ENCODE results near the gene PSMD8. TPM values are rescaled to one million over a fixed set of nuclear protein-coding genes. Genes with fewer than 3 reads are reported as not detected.

The PSMD8 gene
- total RNA-seq, 1 experiment from 2014 or later = 367 TPM

DNA sequence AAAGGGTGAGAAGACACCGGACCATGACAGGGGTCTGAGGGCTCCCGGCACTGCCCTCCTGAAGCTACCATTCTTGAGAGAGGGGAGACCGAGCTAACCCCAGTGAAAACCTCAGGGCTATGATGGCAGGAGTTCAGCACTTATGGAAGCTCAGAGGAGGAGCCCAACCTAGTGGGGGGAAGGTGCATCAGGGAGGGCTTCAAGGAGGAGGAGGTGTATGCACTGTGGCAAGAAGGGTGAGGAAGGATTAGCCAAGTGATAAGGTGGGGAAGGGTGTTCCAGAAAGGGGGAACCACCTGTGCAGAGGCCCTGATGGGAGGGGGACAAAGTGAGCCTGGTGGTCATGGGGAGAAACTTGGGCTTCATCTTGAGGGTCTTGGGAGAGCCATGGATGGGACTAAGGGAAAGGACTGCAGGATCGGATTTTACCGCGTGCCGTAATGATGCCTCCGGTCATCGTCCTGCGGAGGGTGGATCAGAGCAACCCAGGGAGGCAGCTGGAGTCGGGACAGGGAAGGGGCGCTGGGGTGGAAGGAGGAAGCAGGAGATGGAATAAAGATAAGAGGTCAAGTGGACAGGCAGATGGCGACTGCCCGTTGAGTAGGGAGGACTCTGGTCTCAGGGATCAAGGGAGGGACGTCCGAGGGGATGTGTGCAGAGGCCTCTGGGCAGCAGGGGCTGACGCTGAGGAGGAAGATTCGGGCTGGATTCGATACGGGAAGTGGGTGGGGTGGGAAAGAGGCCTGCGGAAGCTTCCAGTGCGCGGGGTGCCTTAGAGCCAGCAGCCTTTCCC, 13.3 kb upstream of the PSMD8 start:
- H2AFZ ChIP-seq (ENCODE audit: low read length) = peak overlapping the region; percentile 87
- peak overlapping the region; percentile 80 for H3K4me3 ChIP-seq (ENCODE audit: low read length)
- no peak for DNase-seq
- peaks cover 6% of the 10 kb centered on the region; the same call in 1 of the 2 replicates for H3K4me1 ChIP-seq (ENCODE audit: insufficient read depth, low read length)
- TF ChIP-seq EZH2 (IDR thresholded peaks at IDR 0.05; ENCODE audit: low read length, unreplicated experiment) (no peak), EZH2phosphoT487 (IDR thresholded peaks at IDR 0.05; ENCODE audit: borderline replicate concordance, low read length) (no peak)
- TF ChIP-seq, protein P1, sequence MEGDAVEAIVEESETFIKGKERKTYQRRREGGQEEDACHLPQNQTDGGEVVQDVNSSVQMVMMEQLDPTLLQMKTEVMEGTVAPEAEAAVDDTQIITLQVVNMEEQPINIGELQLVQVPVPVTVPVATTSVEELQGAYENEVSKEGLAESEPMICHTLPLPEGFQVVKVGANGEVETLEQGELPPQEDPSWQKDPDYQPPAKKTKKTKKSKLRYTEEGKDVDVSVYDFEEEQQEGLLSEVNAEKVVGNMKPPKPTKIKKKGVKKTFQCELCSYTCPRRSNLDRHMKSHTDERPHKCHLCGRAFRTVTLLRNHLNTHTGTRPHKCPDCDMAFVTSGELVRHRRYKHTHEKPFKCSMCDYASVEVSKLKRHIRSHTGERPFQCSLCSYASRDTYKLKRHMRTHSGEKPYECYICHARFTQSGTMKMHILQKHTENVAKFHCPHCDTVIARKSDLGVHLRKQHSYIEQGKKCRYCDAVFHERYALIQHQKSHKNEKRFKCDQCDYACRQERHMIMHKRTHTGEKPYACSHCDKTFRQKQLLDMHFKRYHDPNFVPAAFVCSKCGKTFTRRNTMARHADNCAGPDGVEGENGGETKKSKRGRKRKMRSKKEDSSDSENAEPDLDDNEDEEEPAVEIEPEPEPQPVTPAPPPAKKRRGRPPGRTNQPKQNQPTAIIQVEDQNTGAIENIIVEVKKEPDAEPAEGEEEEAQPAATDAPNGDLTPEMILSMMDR (conservative IDR thresholded peaks at IDR 0.05; ENCODE audit: low read depth, low read length) = no peak
- H3K4me2 ChIP-seq (ENCODE audit: low read length) = peak overlapping the region; percentile 99
- H3K9ac ChIP-seq (ENCODE audit: low read length) = no peak overlapping the region
- H3K27me3 ChIP-seq (ENCODE audit: low read length) = peaks cover 22% of the 10 kb centered on the region
- no peaks in the 10 kb centered on the region for H4K20me1 ChIP-seq (ENCODE audit: low read length)
- H3K9me2 ChIP-seq (replicated peaks; ENCODE audit: low read length) = no peaks in the 10 kb centered on the region
- H3K79me2 ChIP-seq (ENCODE audit: low read length) = no peaks in the 10 kb centered on the region
- intact Hi-C loops (cut with micrococcal nuclease) = no loop called here
- no peak overlapping the region for H3K27ac ChIP-seq (ENCODE audit: low read length)
- CTCF ChIA-PET = interaction anchor here (0.6 kb wide), 1 partner anchor 124 kb away, joined by 3 read pairs; no protein-coding TSS in a partner anchor
- H3K9me3 ChIP-seq (ENCODE audit: low read length) = no peaks in the 10 kb centered on the region
- H3F3A ChIP-seq (ENCODE audit: low read length, unreplicated experiment) = no peaks in the 10 kb centered on the region
- ATAC-seq = peak; percentile 6
- POLR2A ChIA-PET (ENCODE audit: unreplicated experiment) = interaction anchor here (0.8 kb wide), 1 partner anchor 13 kb away, joined by 4 read pairs; the partner anchor contains the start of gene PSMD8
- no peaks in the 10 kb centered on the region for H3K36me3 ChIP-seq (ENCODE audit: low read depth, low read length)
- no TSS peak for BruUV-seq (replicated peaks)

DNA sequence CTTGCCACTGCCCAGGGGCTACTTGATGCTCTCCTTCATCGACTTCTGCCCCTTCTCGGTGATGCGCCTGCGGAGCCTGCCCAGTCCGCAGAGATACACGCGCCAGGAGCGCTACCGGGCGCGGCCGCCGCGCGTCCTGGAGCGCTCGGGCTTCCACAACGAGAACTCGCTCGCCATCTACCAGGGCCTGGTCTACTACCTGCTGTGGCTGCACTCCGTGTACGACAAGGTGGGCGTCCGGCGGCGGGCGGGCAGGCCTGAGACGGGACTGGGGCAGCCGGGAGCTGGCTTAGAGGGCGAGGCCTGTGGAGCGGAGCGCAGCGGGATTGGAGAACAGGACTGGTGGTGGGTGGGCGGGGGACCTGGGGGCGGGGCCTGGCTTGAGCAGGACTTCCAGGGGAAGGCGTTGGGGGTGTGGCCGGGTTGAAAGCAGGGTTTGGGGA, 12.7 kb upstream of the PSMD8 start:
- peaks cover 22% of the 10 kb centered on the region for H3K27me3 ChIP-seq (ENCODE audit: low read length)
- H3K4me2 ChIP-seq (ENCODE audit: low read length) = peak overlapping the region; percentile 99
- H3K36me3 ChIP-seq (ENCODE audit: low read depth, low read length) = no peaks in the 10 kb centered on the region
- ChIA-PET CTCF (interaction anchor here (0.6 kb wide), 1 partner anchor 124 kb away, joined by 3 read pairs; no protein-coding TSS in a partner anchor), POLR2A (ENCODE audit: unreplicated experiment) (no interaction called here)
- H3K4me1 ChIP-seq (ENCODE audit: insufficient read depth, low read length) = peaks cover 6% of the 10 kb centered on the region; the same call in 1 of the 2 replicates
- no peaks in the 10 kb centered on the region for H3K9me3 ChIP-seq (ENCODE audit: low read length)
- H3K9me2 ChIP-seq (replicated peaks; ENCODE audit: low read length) = no peaks in the 10 kb centered on the region
- H3K27ac ChIP-seq (ENCODE audit: low read length) = no peak overlapping the region
- DNase-seq (peak; percentile 66), ATAC-seq (peak; percentile 84)
- peak overlapping the region; percentile 80 for H3K4me3 ChIP-seq (ENCODE audit: low read length)
- no TSS peak for BruUV-seq (replicated peaks)
- peak overlapping the region; percentile 93 for H2AFZ ChIP-seq (ENCODE audit: low read length)
- intact Hi-C loops (cut with micrococcal nuclease) = no loop called here
- no peaks in the 10 kb centered on the region for H4K20me1 ChIP-seq (ENCODE audit: low read length)
- no peaks in the 10 kb centered on the region for H3K79me2 ChIP-seq (ENCODE audit: low read length)
- TF ChIP-seq, protein P1 (conservative IDR thresholded peaks at IDR 0.05; ENCODE audit: low read depth, low read length) = no peak
- TF ChIP-seq EZH2 (IDR thresholded peaks at IDR 0.05; ENCODE audit: low read length, unreplicated experiment) (no peak), EZH2phosphoT487 (IDR thresholded peaks at IDR 0.05; ENCODE audit: borderline replicate concordance, low read length) (no peak)
- no peak overlapping the region for H3K9ac ChIP-seq (ENCODE audit: low read length)
- no peaks in the 10 kb centered on the region for H3F3A ChIP-seq (ENCODE audit: low read length, unreplicated experiment)

Measured in PC-3 (cell line).